Subcutaneous abdominal adipose tissue (tissue), 5 donors: ENCODE data around the gene PRMT5.

Experiments used
- H3K27ac ChIP-seq: one replicate; pipeline ENCODE4 v1.7.0; 2013; ENCODE audit warnings: low read depth, mild to moderate bottlenecking, inconsistent platforms, low read length, moderate library complexity
- H3K27me3 ChIP-seq, 5 donors: one replicate each; pipeline ENCODE4 v1.7.0; 2013; ENCODE audit warnings: low read length in 5 of 5, inconsistent platforms in 1 of 5; ENCODE audit not compliant: control insufficient read depth in 5 of 5, insufficient read depth in 4 of 5
- H3K36me3 ChIP-seq, 5 donors: one replicate each; pipeline ENCODE4 v1.7.0; 2013; ENCODE audit warnings: low read length in 5 of 5; ENCODE audit not compliant: control insufficient read depth in 5 of 5, insufficient read depth in 5 of 5
- H3K4me1 ChIP-seq, 5 donors: one replicate each; pipeline ENCODE4 v1.7.0; 2013; ENCODE audit warnings: low read length in 5 of 5, mild to moderate bottlenecking in 3 of 5, moderate library complexity in 1 of 5; ENCODE audit not compliant: control insufficient read depth in 5 of 5, insufficient read depth in 5 of 5
- H3K4me3 ChIP-seq, 5 donors: one replicate each; pipeline ENCODE4 v1.7.0; 2013; ENCODE audit warnings: low read length in 5 of 5, low read depth in 1 of 5
- H3K9ac ChIP-seq, 5 donors: one replicate each; pipeline ENCODE4 v1.7.0; 2013; ENCODE audit warnings: low read length in 5 of 5, mild to moderate bottlenecking in 4 of 5, moderate library complexity in 3 of 5
- H3K9me3 ChIP-seq, 5 donors: one replicate each; pipeline ENCODE4 v1.7.0; 2013; ENCODE audit warnings: low read length in 5 of 5; ENCODE audit not compliant: control insufficient read depth in 5 of 5
- donor health status: healthy.
- donor health status: healthy.
- donor health status: healthy.
- donor health status: healthy.
- donor health status: healthy.

Gene PRMT5

DNA sequence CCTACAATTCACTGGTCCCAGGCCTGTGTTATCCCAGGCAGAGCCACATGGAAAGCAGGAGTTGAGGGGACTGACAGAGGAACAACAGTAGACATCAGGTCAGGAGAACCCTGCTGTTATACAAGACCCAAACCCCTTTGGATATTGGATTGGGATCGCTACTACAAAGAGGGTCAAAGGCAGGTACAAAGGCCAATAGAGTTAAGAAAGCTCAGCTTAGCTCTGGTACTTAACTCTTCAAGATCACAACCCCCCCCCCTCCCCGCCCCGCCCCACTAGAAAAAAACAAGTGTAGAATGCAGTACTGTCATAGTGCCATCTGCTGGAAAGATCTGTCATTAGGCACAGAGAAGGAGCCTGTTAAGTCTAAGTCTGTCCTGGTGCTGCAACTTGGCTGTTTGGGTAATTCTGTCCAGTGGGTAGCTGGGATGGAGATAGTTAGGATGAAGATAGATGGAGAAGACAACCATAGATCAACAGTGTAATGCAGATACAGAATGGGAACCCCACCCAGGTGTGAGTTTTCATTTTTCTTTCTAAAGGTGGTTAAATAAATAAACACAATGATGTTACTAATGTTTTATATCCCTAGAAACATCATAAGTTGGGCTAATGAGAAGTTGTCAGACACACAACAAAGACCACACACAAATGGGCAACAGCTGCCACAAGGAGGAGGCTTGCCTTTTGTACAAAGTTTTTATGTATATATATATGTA, 28.9 kb downstream of the PRMT5 start:
- Histone ChIP-seq H3K9me3 (no peaks in the 10 kb centered on the region), H3K36me3 (peaks cover 15 to 53% (median 44%) of the 10 kb centered on the region in 5 donors), H3K27ac (no peak overlapping the region), H3K9ac (no peak overlapping the region), H3K4me3 (no peak overlapping the region), H3K4me1 (peaks cover 0 to 9% (median 0%) of the 10 kb centered on the region in 5 donors), H3K27me3 (no peaks in the 10 kb centered on the region)

DNA sequence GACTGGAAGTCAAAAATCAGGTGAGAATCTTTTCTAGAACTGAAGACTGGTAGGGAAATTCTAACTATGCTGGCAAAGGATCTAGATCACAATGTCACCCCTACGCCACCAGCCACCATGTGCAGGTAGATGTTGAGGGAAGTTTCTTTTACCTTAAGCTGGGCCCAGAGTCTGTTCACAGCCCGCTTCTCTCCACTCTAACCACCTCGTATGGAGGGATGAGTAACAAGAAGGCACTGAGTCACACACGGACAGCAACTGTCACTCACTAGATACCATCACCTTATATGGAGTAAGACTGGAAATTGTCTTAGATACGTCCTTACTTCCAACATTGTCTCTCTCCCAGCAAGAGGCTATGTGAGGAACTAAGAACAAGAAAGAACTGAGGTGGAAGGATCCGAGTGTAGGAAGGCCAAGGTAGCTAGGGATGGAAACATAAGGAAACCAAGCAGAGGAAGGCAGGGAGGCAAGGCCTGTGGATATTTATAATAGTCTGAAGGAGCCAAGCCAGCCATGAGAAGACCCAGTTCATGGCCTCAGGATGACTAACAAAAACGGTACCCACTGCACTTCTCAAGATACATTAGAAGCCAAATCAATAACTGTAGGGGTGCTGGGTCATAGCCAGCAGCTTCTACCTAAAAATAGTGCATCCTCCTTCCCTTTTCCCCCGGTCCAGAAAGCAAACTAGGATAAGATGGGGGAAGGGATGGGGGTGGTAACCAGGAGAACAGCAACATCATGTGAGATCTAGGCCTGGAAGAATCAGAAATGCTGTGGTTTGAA, 30.7 kb downstream of the PRMT5 start:
- H3K4me1 ChIP-seq: peaks cover 0 to 3% (median 0%) of the 10 kb centered on the region in 5 donors
- no peak overlapping the region for H3K4me3 ChIP-seq
- H3K27me3 ChIP-seq: no peaks in the 10 kb centered on the region
- no peak overlapping the region for H3K27ac ChIP-seq
- no peak overlapping the region for H3K9ac ChIP-seq
- H3K9me3 ChIP-seq: no peaks in the 10 kb centered on the region
- H3K36me3 ChIP-seq: peaks cover 4 to 36% (median 27%) of the 10 kb centered on the region in 5 donors

GRCh38 chr14:22897357-22897756, 31.8 kb downstream of the PRMT5 start:
- Histone ChIP-seq H3K4me3 (no peak overlapping the region), H3K36me3 (peaks cover 4 to 25% (median 19%) of the 10 kb centered on the region in 5 donors), H3K9me3 (no peaks in the 10 kb centered on the region), H3K27me3 (no peaks in the 10 kb centered on the region), H3K9ac (no peak overlapping the region), H3K27ac (no peak overlapping the region), H3K4me1 (no peaks in the 10 kb centered on the region)

GRCh38 chr14:22896760-22897159, 32.4 kb downstream of the PRMT5 start:
- no peaks in the 10 kb centered on the region for H3K4me1 ChIP-seq
- H3K9me3 ChIP-seq: no peaks in the 10 kb centered on the region
- H3K27me3 ChIP-seq: no peaks in the 10 kb centered on the region
- H3K9ac ChIP-seq: no peak overlapping the region
- no peak overlapping the region for H3K27ac ChIP-seq
- peaks cover 4 to 19% (median 13%) of the 10 kb centered on the region in 5 donors for H3K36me3 ChIP-seq
- no peak overlapping the region for H3K4me3 ChIP-seq

DNA sequence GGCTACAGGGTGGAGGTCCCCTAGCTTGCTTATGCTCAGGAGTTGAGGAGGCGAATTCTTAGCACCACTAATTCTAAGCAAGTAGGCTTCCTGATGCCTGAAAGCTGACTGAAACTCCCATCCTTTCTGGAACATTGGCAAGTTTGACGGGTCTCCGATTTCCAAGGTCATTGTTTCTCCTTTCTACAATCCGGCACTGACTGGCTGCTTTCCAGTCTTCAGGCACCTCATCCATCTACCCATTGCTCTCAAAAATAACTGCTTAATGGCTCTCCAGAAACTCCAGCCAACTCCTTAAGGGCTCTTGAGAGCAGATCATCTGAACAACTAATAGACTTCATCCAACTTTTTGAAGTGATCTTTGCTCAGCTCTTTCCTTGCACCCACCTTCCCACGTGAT, 32.8 kb downstream of the PRMT5 start:
- no peaks in the 10 kb centered on the region for H3K27me3 ChIP-seq
- peaks cover 4 to 15% (median 9%) of the 10 kb centered on the region in 5 donors for H3K36me3 ChIP-seq
- H3K4me3 ChIP-seq: no peak overlapping the region
- H3K4me1 ChIP-seq: no peaks in the 10 kb centered on the region
- H3K27ac ChIP-seq: no peak overlapping the region
- no peaks in the 10 kb centered on the region for H3K9me3 ChIP-seq
- no peak overlapping the region for H3K9ac ChIP-seq

GRCh38 chr14:22895402-22895801, 33.8 kb downstream of the PRMT5 start:
- no peak overlapping the region for H3K9ac ChIP-seq
- H3K4me3 ChIP-seq: no peak overlapping the region
- H3K27me3 ChIP-seq: no peaks in the 10 kb centered on the region
- H3K27ac ChIP-seq: no peak overlapping the region
- H3K9me3 ChIP-seq: no peaks in the 10 kb centered on the region
- peaks cover 0 to 6% (median 2%) of the 10 kb centered on the region in 5 donors for H3K36me3 ChIP-seq
- no peaks in the 10 kb centered on the region for H3K4me1 ChIP-seq

DNA sequence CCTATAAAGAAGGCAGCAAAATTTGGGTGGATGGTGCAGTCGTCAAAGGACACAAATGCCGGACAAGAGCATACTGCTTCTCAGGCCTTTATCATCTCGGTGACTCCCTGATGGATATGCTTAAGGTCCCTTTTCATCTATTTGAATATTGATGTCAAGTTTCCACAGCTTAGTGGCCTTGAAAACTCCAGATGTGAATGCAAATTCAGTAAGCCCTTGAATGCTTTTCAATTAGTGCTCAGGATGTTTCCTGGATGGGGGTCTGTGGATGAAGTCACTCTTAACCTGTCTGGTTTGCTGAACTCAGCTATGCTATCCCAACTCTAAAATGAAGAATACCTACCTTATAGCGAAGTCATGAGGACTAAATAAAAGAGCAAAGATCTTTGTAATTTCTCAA, 35.5 kb downstream of the PRMT5 start:
- Histone ChIP-seq H3K4me1 (no peaks in the 10 kb centered on the region), H3K9ac (no peak overlapping the region), H3K27me3 (no peaks in the 10 kb centered on the region), H3K36me3 (no peaks in the 10 kb centered on the region), H3K27ac (no peak overlapping the region), H3K4me3 (no peak overlapping the region), H3K9me3 (no peaks in the 10 kb centered on the region)

- Histone ChIP-seq H3K36me3 (no peaks in the 10 kb centered on the region), H3K9ac (no peak overlapping the region), H3K27me3 (no peaks in the 10 kb centered on the region), H3K27ac (no peak overlapping the region), H3K4me3 (no peak overlapping the region), H3K4me1 (peaks cover 0 to 2% (median 0%) of the 10 kb centered on the region in 5 donors), H3K9me3 (no peaks in the 10 kb centered on the region)
These were observed 36.7 kb downstream of the PRMT5 start for GRCh38 chr14:22892488-22892887.

DNA sequence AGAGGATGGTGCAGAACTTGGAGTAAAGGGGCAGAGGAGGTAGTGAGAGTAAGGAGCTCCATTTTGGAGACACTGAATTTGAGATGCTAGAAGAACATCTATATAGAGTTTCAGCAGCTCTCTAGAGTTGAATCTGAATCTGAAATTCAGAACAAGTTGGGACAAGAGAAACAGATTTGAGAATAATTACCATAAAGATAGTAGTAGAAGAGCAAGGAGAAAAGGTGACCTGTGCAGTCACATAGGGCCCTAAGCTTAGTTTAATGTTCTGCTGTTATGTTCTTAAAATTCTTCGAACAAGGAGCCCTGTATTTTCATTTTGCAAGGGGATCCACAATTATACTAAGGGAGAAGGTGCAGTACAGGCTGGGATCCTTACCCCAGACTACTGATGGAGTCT, 38.8 kb downstream of the PRMT5 start:
- Histone ChIP-seq H3K9ac (no peak overlapping the region), H3K4me1 (peaks cover 0 to 15% (median 12%) of the 10 kb centered on the region in 5 donors), H3K36me3 (no peaks in the 10 kb centered on the region), H3K27ac (no peak overlapping the region), H3K27me3 (peaks cover 0 to 3% (median 0%) of the 10 kb centered on the region in 5 donors), H3K9me3 (no peaks in the 10 kb centered on the region), H3K4me3 (no peak overlapping the region)

GRCh38 chr14:22888662-22889061, 40.5 kb downstream of the PRMT5 start:
- Histone ChIP-seq H3K4me3 (no peak overlapping the region), H3K27ac (no peak overlapping the region), H3K36me3 (no peaks in the 10 kb centered on the region), H3K9me3 (no peaks in the 10 kb centered on the region), H3K9ac (no peak overlapping the region), H3K27me3 (peaks cover 0 to 13% (median 5%) of the 10 kb centered on the region in 5 donors), H3K4me1 (peaks cover 0 to 15% (median 12%) of the 10 kb centered on the region in 5 donors)
